Fibroblast of skin of back (primary cell): ENCODE data around the gene SLC12A7.
"Not testable (repeated sequence)": the region's sequence is repeated elsewhere in the genome, so short reads cannot be mapped to it uniquely, and the experiment has no call there.

Source experiments
- DNase-seq: peaks from one replicate; pipeline ENCODE4 v3.0.0-alpha.2; 2013

The SLC12A7 gene

GRCh38 chr5:1061292-1061691, 50.6 kb downstream of the SLC12A7 start:
- not testable (repeated sequence) for DNase-seq

GRCh38 chr5:1060535-1060981, 51.3 kb downstream of the SLC12A7 start:
- no peak for DNase-seq

GRCh38 chr5:1059884-1060263, 52.0 kb downstream of the SLC12A7 start:
- DNase-seq = no peak

GRCh38 chr5:1058988-1059883, 52.6 kb downstream of the SLC12A7 start:
- DNase-seq = no peak

GRCh38 chr5:1058083-1058945, 53.5 kb downstream of the SLC12A7 start:
- no peak for DNase-seq

- no peak for DNase-seq
These were observed 54.3 kb downstream of the SLC12A7 start for GRCh38 chr5:1057485-1058082.

GRCh38 chr5:1056611-1057484, 55.0 kb downstream of the SLC12A7 start:
- DNase-seq = no peak

GRCh38 chr5:1055896-1056610, 55.8 kb downstream of the SLC12A7 start:
- DNase-seq = no peak

- no peak for DNase-seq
These were observed 56.8 kb downstream of the SLC12A7 start for GRCh38 chr5:1054799-1055775.

GRCh38 chr5:1054018-1054798, 57.7 kb downstream of the SLC12A7 start:
- DNase-seq = no peak

GRCh38 chr5:1053391-1054017, 58.4 kb downstream of the SLC12A7 start:
- DNase-seq = peak; percentile 44

GRCh38 chr5:1052641-1053390, 59.0 kb downstream of the SLC12A7 start:
- DNase-seq = peak; percentile 4

GRCh38 chr5:1052076-1052475, 59.8 kb downstream of the SLC12A7 start:
- DNase-seq = no peak

GRCh38 chr5:1051366-1051720, 60.5 kb downstream of the SLC12A7 start:
- DNase-seq = no peak

- no peak for DNase-seq
These were observed 61.2 kb downstream of the SLC12A7 start for GRCh38 chr5:1050423-1051365.
